ENCODE data around the gene KDELR3. TPM values are rescaled to one million over a fixed set of nuclear protein-coding genes. Genes with fewer than 3 reads are reported as not detected.
A peak's percentile ranks its signal among the peaks of the same experiment; 100 is the strongest.

The KDELR3 gene
- total RNA-seq, 1 donor from 2014 or later = 127 TPM

DNA sequence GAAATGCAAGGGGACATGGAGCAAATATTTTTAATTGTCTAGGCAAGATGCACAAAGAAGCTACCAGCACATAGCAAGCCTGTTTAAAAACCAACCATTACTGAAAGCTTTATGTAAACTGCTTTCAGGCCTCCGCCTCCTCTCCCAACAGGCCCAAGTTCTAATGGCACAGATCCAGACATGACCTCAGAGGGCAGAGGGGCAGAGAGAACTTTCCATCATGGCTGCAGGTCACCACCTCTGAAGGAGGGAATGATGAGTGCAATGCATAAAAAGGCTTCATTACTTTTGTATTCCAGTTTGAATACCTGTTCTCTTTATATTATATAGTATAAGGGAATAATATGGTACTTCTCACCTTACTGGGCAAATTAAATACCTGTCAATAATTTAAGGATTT is 23.0 kb downstream of the KDELR3 start:
- no peak for DNase-seq (ENCODE audit: low spot score)
- Mint-ChIP-seq H3K36me3 (ENCODE audit: low read depth) (peaks cover 62% of the 10 kb centered on the region), H3K9me3 (ENCODE audit: low read depth) (no peaks in the 10 kb centered on the region), H3K27me3 (ENCODE audit: low read depth) (no peaks in the 10 kb centered on the region), H3K4me1 (ENCODE audit: low read depth) (peaks cover 47% of the 10 kb centered on the region), H3K27ac (ENCODE audit: unreplicated experiment) (peak overlapping the region; percentile 79), H3K4me3 (ENCODE audit: unreplicated experiment) (no peak overlapping the region)
- TF ChIP-seq, protein P1, sequence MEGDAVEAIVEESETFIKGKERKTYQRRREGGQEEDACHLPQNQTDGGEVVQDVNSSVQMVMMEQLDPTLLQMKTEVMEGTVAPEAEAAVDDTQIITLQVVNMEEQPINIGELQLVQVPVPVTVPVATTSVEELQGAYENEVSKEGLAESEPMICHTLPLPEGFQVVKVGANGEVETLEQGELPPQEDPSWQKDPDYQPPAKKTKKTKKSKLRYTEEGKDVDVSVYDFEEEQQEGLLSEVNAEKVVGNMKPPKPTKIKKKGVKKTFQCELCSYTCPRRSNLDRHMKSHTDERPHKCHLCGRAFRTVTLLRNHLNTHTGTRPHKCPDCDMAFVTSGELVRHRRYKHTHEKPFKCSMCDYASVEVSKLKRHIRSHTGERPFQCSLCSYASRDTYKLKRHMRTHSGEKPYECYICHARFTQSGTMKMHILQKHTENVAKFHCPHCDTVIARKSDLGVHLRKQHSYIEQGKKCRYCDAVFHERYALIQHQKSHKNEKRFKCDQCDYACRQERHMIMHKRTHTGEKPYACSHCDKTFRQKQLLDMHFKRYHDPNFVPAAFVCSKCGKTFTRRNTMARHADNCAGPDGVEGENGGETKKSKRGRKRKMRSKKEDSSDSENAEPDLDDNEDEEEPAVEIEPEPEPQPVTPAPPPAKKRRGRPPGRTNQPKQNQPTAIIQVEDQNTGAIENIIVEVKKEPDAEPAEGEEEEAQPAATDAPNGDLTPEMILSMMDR (IDR thresholded peaks at IDR 0.05) = no peak

DNA sequence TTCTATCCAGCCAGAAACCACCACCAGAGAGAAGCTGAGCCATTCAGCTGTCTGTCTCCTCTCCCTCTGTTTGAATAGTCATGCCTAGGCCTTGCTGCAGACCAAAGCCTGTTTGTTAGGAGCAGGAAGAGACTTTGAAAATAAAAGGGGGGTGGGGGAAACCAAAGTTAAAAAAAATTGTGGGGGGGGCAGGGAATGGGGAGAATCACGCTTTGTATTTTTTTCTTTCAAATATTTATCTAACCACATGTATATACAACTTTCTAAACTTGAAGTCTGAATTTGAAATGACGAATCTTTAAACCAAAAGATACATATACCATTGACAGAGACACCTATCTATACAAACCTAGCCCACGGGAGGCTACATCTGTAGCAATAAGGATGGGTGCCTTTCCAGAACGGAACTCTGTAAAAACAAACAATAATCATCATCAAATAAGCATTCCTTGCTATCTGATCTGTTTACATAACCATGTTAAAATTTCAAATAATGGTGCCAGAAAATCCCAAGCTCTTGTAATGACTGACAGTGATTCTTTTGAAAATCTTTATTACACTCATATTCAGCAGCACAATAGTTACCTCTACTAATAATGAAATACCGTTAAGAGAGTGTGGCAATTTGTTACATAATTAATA is 23.9 kb downstream of the KDELR3 start:
- Mint-ChIP-seq H3K27ac (ENCODE audit: unreplicated experiment) (peak overlapping the region; percentile 22), H3K9me3 (ENCODE audit: low read depth) (no peaks in the 10 kb centered on the region), H3K4me1 (ENCODE audit: low read depth) (peaks cover 46% of the 10 kb centered on the region), H3K4me3 (ENCODE audit: unreplicated experiment) (no peak overlapping the region), H3K27me3 (ENCODE audit: low read depth) (no peaks in the 10 kb centered on the region), H3K36me3 (ENCODE audit: low read depth) (peaks cover 59% of the 10 kb centered on the region)
- TF ChIP-seq, protein P1 (IDR thresholded peaks at IDR 0.05) = no peak
- DNase-seq (ENCODE audit: low spot score) = no peak

DNA sequence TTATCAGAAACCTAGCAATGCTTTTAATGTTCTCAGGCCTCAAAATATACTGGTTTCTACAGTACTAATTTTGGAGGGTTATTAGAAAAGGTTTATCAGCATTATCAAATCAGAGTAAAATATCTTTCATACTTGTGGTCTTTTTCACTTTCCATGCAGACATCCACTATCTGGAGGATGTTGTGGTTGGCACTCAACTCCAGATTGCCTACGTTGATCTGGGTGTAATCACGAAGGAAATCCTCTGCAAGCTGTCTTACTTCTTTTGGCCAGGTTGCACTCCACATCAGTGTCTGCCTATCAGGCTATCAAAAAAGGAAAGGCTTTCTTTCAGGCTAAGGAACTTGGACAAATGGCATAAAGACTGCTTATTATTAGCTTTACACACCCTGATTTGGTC is 26.6 kb downstream of the KDELR3 start:
- DNase-seq (ENCODE audit: low spot score) = no peak
- H3K4me1 Mint-ChIP-seq (ENCODE audit: low read depth) = peaks cover 46% of the 10 kb centered on the region
- TF ChIP-seq, protein P1 (IDR thresholded peaks at IDR 0.05) = no peak
- no peaks in the 10 kb centered on the region for H3K9me3 Mint-ChIP-seq (ENCODE audit: low read depth)
- peaks cover 60% of the 10 kb centered on the region for H3K36me3 Mint-ChIP-seq (ENCODE audit: low read depth)
- H3K4me3 Mint-ChIP-seq (ENCODE audit: unreplicated experiment) = no peak overlapping the region
- H3K27ac Mint-ChIP-seq (ENCODE audit: unreplicated experiment) = peak overlapping the region; percentile 81
- H3K27me3 Mint-ChIP-seq (ENCODE audit: low read depth) = no peaks in the 10 kb centered on the region

DNA sequence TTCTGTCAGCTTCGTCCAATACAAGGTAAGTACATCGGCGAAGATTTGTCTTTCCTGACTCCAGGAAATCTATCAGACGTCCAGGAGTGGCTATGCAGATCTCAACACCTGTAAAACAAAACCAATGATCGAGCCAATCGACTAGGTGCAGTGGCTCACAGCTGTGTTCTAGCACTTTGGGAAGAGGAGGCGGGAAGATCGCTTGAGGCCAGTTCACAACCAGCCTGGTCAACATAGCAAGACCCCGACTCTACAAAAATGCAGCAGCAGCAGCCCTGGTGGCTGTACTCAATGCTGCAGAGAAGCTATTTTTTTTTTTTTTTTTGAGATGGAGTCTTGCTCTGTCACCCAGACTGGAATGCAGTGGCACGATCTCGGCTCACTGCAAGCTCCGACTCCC is 27.0 kb downstream of the KDELR3 start:
- H3K4me3 Mint-ChIP-seq (ENCODE audit: unreplicated experiment) = no peak overlapping the region
- TF ChIP-seq, protein P1 (IDR thresholded peaks at IDR 0.05) = peak; percentile 43
- H3K9me3 Mint-ChIP-seq (ENCODE audit: low read depth) = no peaks in the 10 kb centered on the region
- H3K36me3 Mint-ChIP-seq (ENCODE audit: low read depth) = peaks cover 57% of the 10 kb centered on the region
- H3K27ac Mint-ChIP-seq (ENCODE audit: unreplicated experiment) = peak overlapping the region; percentile 81
- H3K4me1 Mint-ChIP-seq (ENCODE audit: low read depth) = peaks cover 46% of the 10 kb centered on the region
- no peak for DNase-seq (ENCODE audit: low spot score)
- H3K27me3 Mint-ChIP-seq (ENCODE audit: low read depth) = no peaks in the 10 kb centered on the region

DNA sequence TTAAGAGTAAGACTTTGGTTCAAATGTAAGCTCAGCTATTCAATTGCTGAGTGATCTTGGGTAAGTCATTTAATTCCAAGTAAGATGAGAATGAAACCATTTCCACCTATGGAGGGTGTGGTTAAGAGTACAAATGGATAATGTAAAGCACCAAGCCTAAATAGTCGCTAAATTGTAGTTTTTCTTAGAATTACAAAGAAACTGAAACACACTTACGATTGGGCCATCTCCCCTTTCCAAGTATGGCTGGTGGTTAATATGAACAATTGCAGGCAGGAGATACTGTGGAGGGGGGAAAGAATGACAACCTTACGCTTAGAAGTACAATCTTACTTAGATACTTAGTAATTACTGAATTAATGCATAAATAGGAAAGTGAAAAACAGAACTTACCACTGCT is 30.0 kb downstream of the KDELR3 start:
- no peak for DNase-seq (ENCODE audit: low spot score)
- no peak overlapping the region for H3K4me3 Mint-ChIP-seq (ENCODE audit: unreplicated experiment)

More for the DNA sequence above, 30.0 kb downstream of the KDELR3 start:
- Mint-ChIP-seq H3K9me3 (ENCODE audit: low read depth) (no peaks in the 10 kb centered on the region), H3K4me1 (ENCODE audit: low read depth) (peaks cover 52% of the 10 kb centered on the region), H3K27ac (ENCODE audit: unreplicated experiment) (no peak overlapping the region), H3K36me3 (ENCODE audit: low read depth) (peaks cover 49% of the 10 kb centered on the region), H3K27me3 (ENCODE audit: low read depth) (no peaks in the 10 kb centered on the region)
- TF ChIP-seq, protein P1 (IDR thresholded peaks at IDR 0.05) = no peak

Measured in chondrocyte (in vitro differentiated cells).